ENCODE data around the gene CAMK2N2. TPM values are rescaled to one million over a fixed set of nuclear protein-coding genes. Genes with fewer than 3 reads are reported as not detected.
A peak's percentile ranks its signal among the peaks of the same experiment; 100 is the strongest.

The CAMK2N2 gene
- total and polyA plus RNA-seq, 9 of the 15 experiments (the other 6 are each of a cell fraction or from before 2014, with no cell fraction given): 0.08 to 0.22 (median 0.11) TPM; not detected in 5

GRCh38 chr3:184248454-184249411 is 12.6 kb downstream of the CAMK2N2 start, which contains the start of gene ALG3 (continued):
- TF ChIP-seq FOXO4 (CRISPR knock-in tag; IDR thresholded peaks at IDR 0.05) (no peak; the same call in 1 of the 2 replicates), PHF20 (IDR thresholded peaks at IDR 0.05; ENCODE audit: partially characterized antibody) (peak; percentile 95), RBM22 (IDR thresholded peaks at IDR 0.05; ENCODE audit: low read depth, low read length, poor library complexity, severe bottlenecking) (peak; percentile 79), EP400 (IDR thresholded peaks at IDR 0.05) (peak; percentile 87), RBM39 (optimal IDR thresholded peaks at IDR 0.05; ENCODE audit: low read depth, low read length) (no peak), GATAD2B (IDR thresholded peaks at IDR 0.05; ENCODE audit: borderline replicate concordance) (peak; percentile 69), TAF9B (IDR thresholded peaks at IDR 0.05; ENCODE audit: partially characterized antibody) (peak; percentile 98), ZFPM2 (CRISPR knock-in tag; IDR thresholded peaks at IDR 0.05) (no peak), ATF3 (IDR thresholded peaks at IDR 0.05) (no peak), ATF3 (CRISPR knock-in tag; conservative IDR thresholded peaks at IDR 0.05) (no peak), ZZZ3 (IDR thresholded peaks at IDR 0.05) (no peak; the same call in 1 of the 2 replicates), CEBPB (tag; IDR thresholded peaks at IDR 0.05) (no peak), LEF1 (IDR thresholded peaks at IDR 0.05) (no peak), FUS (optimal IDR thresholded peaks at IDR 0.05; ENCODE audit: low read depth, low read length) (peak; percentile 35), ZNF318 (IDR thresholded peaks at IDR 0.05; ENCODE audit: borderline replicate concordance in 1 of 2, low read depth in 1 of 2) (no peak), MYNN (IDR thresholded peaks at IDR 0.05) (no peak), MYNN (CRISPR knock-in tag; IDR thresholded peaks at IDR 0.05) (no peak), ZNF695 (CRISPR knock-in tag; IDR thresholded peaks at IDR 0.05) (no peak)

Data from K562 (cell line).